ENCODE data around the gene TSHZ1.

GRCh38 chr18:75264926-75265597, 54.5 kb downstream of the TSHZ1 start:
- no peak for TF ChIP-seq CTCF (conservative IDR thresholded peaks at IDR 0.05)
- TF ChIP-seq ZFX (IDR thresholded peaks at IDR 0.05), result no peak
